SK-N-SH (cell line): ENCODE measurements around the gene MTA3. TPM values are rescaled to one million over a fixed set of nuclear protein-coding genes. Genes with fewer than 3 reads are reported as not detected.

ENCODE experiments used
- CTCF ChIA-PET: fragments of 300-600, 350-600 bp; formaldehyde crosslinking; extraction: SDS; loops from one replicate; lab custom pipeline; 2021; lab: Yijun Ruan, JAX
- POLR2A ChIA-PET: fragments of 350-600 bp; sonication (Branson Sonifier 250); formaldehyde crosslinking; extraction: SDS; loops from one replicate; lab custom pipeline; 2020; ENCODE audit warnings: antibody characterized with exemption, inconsistent platforms; lab: Yijun Ruan, JAX
- DNase-seq: peaks from one replicate; pipeline ENCODE4 v3.0.0; 2012
- H2AFZ ChIP-seq: fragments of 200-600 bp; sonication (generic); 2 replicates; pipeline ENCODE4 v1.8.1; 2016; ENCODE audit warnings: antibody characterized with exemption, mild to moderate bottlenecking, low read depth
- H3F3A ChIP-seq: fragments of 200-600 bp; sonication (generic); replicated peaks from 2 replicates; pipeline ENCODE3; 2016; ENCODE audit warnings: antibody characterized with exemption, mild to moderate bottlenecking; ENCODE audit not compliant: insufficient read depth
- H3K27ac ChIP-seq, 2 experiments: fragments of 200-500 bp in 1 of 2; fragments of 200-600 bp in 1 of 2; sonication (Bioruptor generic) in 1 of 2; sonication (generic), shearing (Covaris generic) in 1 of 2; 2 replicates each; pipeline versions ENCODE4 v1.5.1 to v1.6.1; 2014 to 2016; ENCODE audit warnings: low read depth in 2 of 2, inconsistent platforms in 1 of 2, low read length in 1 of 2, mild to moderate bottlenecking in 1 of 2, mixed read lengths in 1 of 2
- H3K27me3 ChIP-seq: fragments of 200-600 bp; sonication (generic), shearing (Covaris generic); 2 replicates; pipeline ENCODE4 v1.6.1; 2016; ENCODE audit warnings: mixed run types; ENCODE audit not compliant: insufficient read depth
- H3K36me3 ChIP-seq, 2 experiments: fragments of 200-500 bp in 1 of 2; fragments of 200-600 bp in 1 of 2; sonication (Bioruptor generic) in 1 of 2; sonication (generic) in 1 of 2; replicated peaks in 1 of 2; 2 replicates each; pipeline versions ENCODE3 to v1.5.1; 2014 to 2016; ENCODE audit warnings: low read length in 1 of 2, mild to moderate bottlenecking in 1 of 2; ENCODE audit not compliant: insufficient read depth in 2 of 2, control insufficient read depth in 1 of 2
- H3K4me1 ChIP-seq, 2 experiments: fragments of 200-500 bp in 1 of 2; fragments of 200-600 bp in 1 of 2; sonication (Bioruptor generic) in 1 of 2; sonication (generic), shearing (Covaris generic) in 1 of 2; 2 replicates each; pipeline versions ENCODE4 v1.5.1 to v1.6.1; 2014 to 2016; ENCODE audit warnings: low read depth in 1 of 2, low read length in 1 of 2, mixed run types in 1 of 2; ENCODE audit not compliant: insufficient read depth in 2 of 2, control insufficient read depth in 1 of 2
- H3K4me2 ChIP-seq: fragments of 200-600 bp; sonication (generic), shearing (Covaris generic); 2 replicates; pipeline ENCODE4 v1.6.1; 2017; ENCODE audit warnings: mixed run types
- H3K4me3 ChIP-seq, 2 experiments: fragments of 200-500 bp in 1 of 2; fragments of 200-600 bp in 1 of 2; sonication (Bioruptor generic) in 1 of 2; sonication (generic), shearing (Covaris generic) in 1 of 2; 2 replicates each; pipeline versions ENCODE4 v1.5.1 to v1.8.1; 2014 to 2016; ENCODE audit warnings: low read depth in 2 of 2, inconsistent platforms in 1 of 2, low read length in 1 of 2, mild to moderate bottlenecking in 1 of 2, mixed read lengths in 1 of 2, moderate library complexity in 1 of 2
- H3K79me2 ChIP-seq: fragments of 200-600 bp; sonication (generic); 2 replicates; pipeline ENCODE4 v1.8.1; 2017; ENCODE audit warnings: mild to moderate bottlenecking; ENCODE audit not compliant: insufficient read depth
- H3K9ac ChIP-seq: fragments of 200-600 bp; sonication (generic); 2 replicates; pipeline ENCODE4 v1.6.1; 2017; ENCODE audit warnings: mixed run types
- H3K9me2 ChIP-seq: fragments of 200-600 bp; sonication (generic); 2 replicates; pipeline ENCODE4 v1.6.1; 2017; ENCODE audit warnings: mixed run types
- H3K9me3 ChIP-seq: fragments of 200-600 bp; sonication (generic); 2 replicates; pipeline ENCODE4 v1.6.1; 2017; ENCODE audit warnings: mixed run types, mild to moderate bottlenecking, moderate library complexity
- H4K20me1 ChIP-seq: fragments of 200-600 bp; sonication (generic); 2 replicates; pipeline ENCODE4 v1.6.1; 2017; ENCODE audit warnings: mild to moderate bottlenecking, mixed run types; ENCODE audit not compliant: insufficient read depth
- CHD2 ChIP-seq: fragments of 150-350 bp; IDR thresholded peaks from 2 replicates; pipeline ENCODE4 v1.6.1; 2018; ENCODE audit warnings: low read length; ENCODE audit not compliant: partially characterized antibody
- CTCF ChIP-seq: fragments of 200-600 bp; sonication (generic); IDR thresholded peaks from 2 replicates; pipeline ENCODE4 v1.6.1; 2017; ENCODE audit warnings: antibody characterized with exemption, mild to moderate bottlenecking, moderate library complexity
- EP300 ChIP-seq, 2 experiments: IDR thresholded peaks; 2 replicates each; pipeline versions ENCODE4 v1.4.0 to v1.6.1; 2012; ENCODE audit warnings: borderline replicate concordance in 1 of 2, low read depth in 1 of 2, low read length in 1 of 2
- FOXJ3 ChIP-seq: sonication (generic); formaldehyde crosslinking; IDR thresholded peaks from 2 replicates; pipeline ENCODE4 v1.5.1; 2020; ENCODE audit warnings: mild to moderate bottlenecking, missing genetic modification reagents
- FOXM1 ChIP-seq: IDR thresholded peaks from 2 replicates; pipeline ENCODE4 v1.4.0; 2012; ENCODE audit warnings: low read depth, mild to moderate bottlenecking
- GATA2 ChIP-seq: sonication (generic); formaldehyde crosslinking; IDR thresholded peaks from 2 replicates; pipeline ENCODE4 v1.5.0; 2020; ENCODE audit warnings: mild to moderate bottlenecking, missing genetic modification reagents
- MEF2A ChIP-seq: IDR thresholded peaks from 2 replicates; pipeline ENCODE4 v1.4.0; 2012; ENCODE audit warnings: low read depth, borderline replicate concordance
- POLR2AphosphoS5 ChIP-seq: IDR thresholded peaks from 2 replicates; pipeline ENCODE4 v1.6.1; 2012; ENCODE audit warnings: low read depth, low read length
- RAD21 ChIP-seq: IDR thresholded peaks from 2 replicates; pipeline ENCODE4 v1.6.1; 2012; ENCODE audit warnings: mild to moderate bottlenecking, low read length
- RCOR1 ChIP-seq: fragments of 150-350 bp; IDR thresholded peaks from 2 replicates; pipeline ENCODE4 v1.6.1; 2017; ENCODE audit warnings: antibody characterized with exemption, low read length
- TCF12 ChIP-seq: IDR thresholded peaks from 2 replicates; pipeline ENCODE4 v1.4.0; 2012
- TEAD4 ChIP-seq: IDR thresholded peaks from 2 replicates; pipeline ENCODE4 v1.4.0; 2012; ENCODE audit warnings: mild to moderate bottlenecking, borderline replicate concordance; ENCODE audit not compliant: insufficient read depth
- USF1 ChIP-seq: IDR thresholded peaks from 2 replicates; pipeline ENCODE4 v1.4.0; 2012; ENCODE audit warnings: low read depth, borderline replicate concordance
- ZBTB33 ChIP-seq: IDR thresholded peaks from 2 replicates; pipeline ENCODE4 v1.4.0; 2012; ENCODE audit warnings: low read depth, borderline replicate concordance
- polyA plus RNA-seq, 3 experiments: library from polyadenylated mRNA; depleted of rRNA; stranded (reverse); fragments of >200 nt; gene quantifications; 2 replicates each; pipeline ENCODE4 v1.2.3, GENCODE V29; 2012

Gene MTA3
- polyA plus RNA-seq, 1 of the 3 experiments (the other 2 are of a cell fraction) = 30.8 TPM

- Histone ChIP-seq H3K27me3 (no peaks in the 10 kb centered on the region), H3K9me2 (no peaks in the 10 kb centered on the region), H3K4me2 (no peak overlapping the region; the same call in 1 of the 2 replicates), H3K36me3 (peaks cover 0 to 5% of the 10 kb centered on the region in 2 experiments), H3F3A (peaks cover 5% of the 10 kb centered on the region), H3K4me1 (peaks cover 0 to 42% of the 10 kb centered on the region in 2 experiments; a peak in 2 of 4 replicates), H2AFZ (no peak overlapping the region), H3K4me3 (no peak overlapping the region), H3K79me2 (no peaks in the 10 kb centered on the region), H3K9ac (no peak overlapping the region), H3K9me3 (no peaks in the 10 kb centered on the region), H3K27ac (peak overlapping the region; percentile 6 to 94; a peak in 3 of 4 replicates), H4K20me1 (no peaks in the 10 kb centered on the region)
- ChIA-PET CTCF (interaction anchor here (1.0 to 1.4 kb wide), 4 partner anchors 9 to 203 kb away, joined by 3 to 6 read pairs (median 4); partner anchors contain the start of gene KCNG3), POLR2A (no interaction called here)
- TF ChIP-seq ZBTB33 (no peak), RAD21 (no peak), MEF2A (no peak), RCOR1 (peak; percentile 95), CHD2 (peak; percentile 92), FOXM1 (no peak), EP300 (IDR thresholded peaks at IDR 0.05; ENCODE audit: borderline replicate concordance in 1 of 2, low read depth in 1 of 2, low read length in 1 of 2) (peak in 1 of 2 experiments; percentile 88; a peak in 2 of 4 replicates), CTCF (no peak), USF1 (no peak), GATA2 (CRISPR knock-in tag) (peak; percentile 92), FOXJ3 (CRISPR knock-in tag) (0 out of 2 replicates have a peak, but pooled peaks have one; percentile 18), TCF12 (peak; percentile 89), POLR2AphosphoS5 (peak; percentile 63; the same call in 1 of the 2 replicates), TEAD4 (0 out of 2 replicates have a peak, but pooled peaks have one; percentile 22)
- DNase-seq = peak; percentile 66
Measured at GRCh38 chr2:42696987-42697386, 128.6 kb downstream of the MTA3 start.
